ENCODE data around the gene GPT2. TPM values are rescaled to one million over a fixed set of nuclear protein-coding genes. Genes with fewer than 3 reads are reported as not detected.

GPT2 gene
- polyA plus RNA-seq, 3 donors, result 0.98 to 1.5 (median 1.4) TPM

- Mint-ChIP-seq H3K4me3 (no peak overlapping the region), H3K27me3 (ENCODE audit: low read depth in 3 of 3) (no peaks in the 10 kb centered on the region), H3K9me3 (no peaks in the 10 kb centered on the region), H3K27ac (peak overlapping the region; percentile 90 to 99 (median 94)), H3K4me1 (peaks cover 13% of the 10 kb centered on the region), H3K36me3 (peaks cover 82 to 91% of the 10 kb centered on the region in 2 donors)
- peaks cover 79 to 90% of the 10 kb centered on the region in 2 donors for H3K36me3 ChIP-seq (replicated peaks in 1 of 2; ENCODE audit: control insufficient read depth in 1 of 2, insufficient read depth in 2 of 2, low read length in 2 of 2)
- no peak overlapping the region for H3K9ac ChIP-seq (ENCODE audit: insufficient read depth, low read length, poor library complexity, severe bottlenecking)
- H3K9me3 ChIP-seq (replicated peaks in 1 of 2; ENCODE audit: control insufficient read depth in 1 of 2, insufficient read depth in 1 of 2, low read length in 2 of 2), result no peaks in the 10 kb centered on the region
- no peak overlapping the region for H2AFZ ChIP-seq (ENCODE audit: insufficient read depth, low read depth, low read length, poor library complexity, severe bottlenecking)
- no peaks in the 10 kb centered on the region for H3K27me3 ChIP-seq (ENCODE audit: control insufficient read depth in 2 of 2, insufficient read depth in 2 of 2, low read length in 2 of 2)
- WGBS (ENCODE audit: insufficient coverage), result no CpG with 5 or more reads among the region's 3 CpGs
- H3K4me2 ChIP-seq (replicated peaks; ENCODE audit: extremely low read depth, low read length, poor library complexity, severe bottlenecking), result no peak overlapping the region
- H4K20me1 ChIP-seq (ENCODE audit: insufficient read depth, low read length), result peaks cover 59% of the 10 kb centered on the region
- H3K4me1 ChIP-seq (ENCODE audit: control insufficient read depth in 1 of 2, insufficient read depth in 2 of 2, low read length in 2 of 2), result peaks cover 15 to 18% of the 10 kb centered on the region in 2 donors
- peak overlapping the region in 1 of 2 donors; percentile 90 for H3K27ac ChIP-seq (ENCODE audit: low read depth in 1 of 2, low read length in 2 of 2)
- DNase-seq, result no peak
- no peak overlapping the region for H3K4me3 ChIP-seq (replicated peaks in 1 of 3; ENCODE audit: low read depth in 2 of 3, low read length in 3 of 3)
- TF ChIP-seq CTCF (IDR thresholded peaks at IDR 0.05), result no peak
- intact Hi-C loops (cut with micrococcal nuclease), result no loop called here
- H3K79me2 ChIP-seq (ENCODE audit: insufficient read depth, low read length), result peaks cover 63% of the 10 kb centered on the region
Observed at GRCh38 chr16:46962629-46963028, 78.5 kb downstream of the GPT2 start.

GRCh38 chr16:46968063-46968435 is 83.9 kb downstream of the GPT2 start:
- Histone ChIP-seq H3K27ac (ENCODE audit: low read depth in 1 of 2, low read length in 2 of 2) (no peak overlapping the region), H3K9ac (ENCODE audit: insufficient read depth, low read length, poor library complexity, severe bottlenecking) (no peak overlapping the region), H3K9me3 (replicated peaks in 1 of 2; ENCODE audit: control insufficient read depth in 1 of 2, insufficient read depth in 1 of 2, low read length in 2 of 2) (no peaks in the 10 kb centered on the region), H4K20me1 (ENCODE audit: insufficient read depth, low read length) (peaks cover 69% of the 10 kb centered on the region), H3K27me3 (ENCODE audit: control insufficient read depth in 2 of 2, insufficient read depth in 2 of 2, low read length in 2 of 2) (no peaks in the 10 kb centered on the region), H3K36me3 (replicated peaks in 1 of 2; ENCODE audit: control insufficient read depth in 1 of 2, insufficient read depth in 2 of 2, low read length in 2 of 2) (peaks cover 65 to 87% of the 10 kb centered on the region in 2 donors), H3K4me1 (ENCODE audit: control insufficient read depth in 1 of 2, insufficient read depth in 2 of 2, low read length in 2 of 2) (peaks cover 9 to 16% of the 10 kb centered on the region in 2 donors), H3K4me2 (replicated peaks; ENCODE audit: extremely low read depth, low read length, poor library complexity, severe bottlenecking) (no peak overlapping the region), H2AFZ (ENCODE audit: insufficient read depth, low read depth, low read length, poor library complexity, severe bottlenecking) (no peak overlapping the region), H3K79me2 (ENCODE audit: insufficient read depth, low read length) (peaks cover 86% of the 10 kb centered on the region), H3K4me3 (replicated peaks in 1 of 3; ENCODE audit: low read depth in 2 of 3, low read length in 3 of 3) (no peak overlapping the region)
- no CpG with 5 or more reads among the region's 2 CpGs for WGBS (ENCODE audit: insufficient coverage)
- Mint-ChIP-seq H3K4me3 (no peak overlapping the region), H3K27me3 (ENCODE audit: low read depth in 3 of 3) (no peaks in the 10 kb centered on the region), H3K36me3 (peaks cover 70 to 85% of the 10 kb centered on the region in 2 donors), H3K27ac (no peak overlapping the region), H3K4me1 (peaks cover 14% of the 10 kb centered on the region), H3K9me3 (peaks cover 0 to 2% (median 0%) of the 10 kb centered on the region in 7 donors)
- no peak for DNase-seq
- intact Hi-C loops (cut with micrococcal nuclease), result no loop called here
- no peak for TF ChIP-seq CTCF (IDR thresholded peaks at IDR 0.05)
